Stimulated activated naive CD8-positive, alpha-beta T cell treated with anti-CD3 and anti-CD28 coated beads, Interleukin-15, amount 100 ng/mL, for 72 hours (primary cell): ENCODE data around the gene BTBD6.
"Not testable (repeated sequence)": the region's sequence is repeated elsewhere in the genome, so short reads cannot be mapped to it uniquely, and the experiment has no call there.

Source experiments
- ATAC-seq: fragments of 150-1000 bp; cut with Tn5 transposase; 2 replicates; pipeline ENCODE4 v1.10.0; 2021; ENCODE audit warnings: mild to moderate bottlenecking, moderate library complexity
- DNase-seq, 2 donors: peaks; one replicate each; pipeline ENCODE4 v3.0.0; 2021 to 2022
- H3K27ac Mint-ChIP-seq, 2 donors: one replicate each; pipeline ENCODE4 v1.8.0; 2022; ENCODE audit warnings: mild to moderate bottlenecking in 2 of 2, mixed read lengths in 2 of 2, moderate library complexity in 2 of 2
- H3K27me3 Mint-ChIP-seq: one replicate; pipeline ENCODE4 v1.8.0; 2022; ENCODE audit warnings: mixed read lengths
- H3K4me1 Mint-ChIP-seq: one replicate; pipeline ENCODE4 v1.8.0; 2022; ENCODE audit warnings: mild to moderate bottlenecking, mixed read lengths
- H3K4me3 Mint-ChIP-seq, 2 donors: one replicate each; pipeline ENCODE4 v1.8.0; 2022; ENCODE audit warnings: mild to moderate bottlenecking in 2 of 2, mixed read lengths in 2 of 2, moderate library complexity in 1 of 2
- H3K9me3 Mint-ChIP-seq, 2 donors: one replicate each; pipeline ENCODE4 v1.8.0; 2022; ENCODE audit warnings: mixed read lengths in 2 of 2

BTBD6 gene

GRCh38 chr14:105287249-105288102 lies 39.1 kb downstream of the BTBD6 start:
- no peak for DNase-seq
- Mint-ChIP-seq H3K27me3 (no peaks in the 10 kb centered on the region), H3K4me3 (no peak overlapping the region), H3K27ac (peak overlapping the region in 1 of 2 donors; percentile 79), H3K9me3 (no peaks in the 10 kb centered on the region), H3K4me1 (peaks cover 68% of the 10 kb centered on the region)
- ATAC-seq = no peak

- DNase-seq, H3K27me3 Mint-ChIP-seq, H3K9me3 Mint-ChIP-seq, H3K4me3 Mint-ChIP-seq, ATAC-seq, H3K27ac Mint-ChIP-seq: not testable (repeated sequence)
- H3K4me1 Mint-ChIP-seq = peaks cover 69% of the 10 kb centered on the region
Observed at GRCh38 chr14:105288936-105289335, 40.6 kb downstream of the BTBD6 start.

DNA sequence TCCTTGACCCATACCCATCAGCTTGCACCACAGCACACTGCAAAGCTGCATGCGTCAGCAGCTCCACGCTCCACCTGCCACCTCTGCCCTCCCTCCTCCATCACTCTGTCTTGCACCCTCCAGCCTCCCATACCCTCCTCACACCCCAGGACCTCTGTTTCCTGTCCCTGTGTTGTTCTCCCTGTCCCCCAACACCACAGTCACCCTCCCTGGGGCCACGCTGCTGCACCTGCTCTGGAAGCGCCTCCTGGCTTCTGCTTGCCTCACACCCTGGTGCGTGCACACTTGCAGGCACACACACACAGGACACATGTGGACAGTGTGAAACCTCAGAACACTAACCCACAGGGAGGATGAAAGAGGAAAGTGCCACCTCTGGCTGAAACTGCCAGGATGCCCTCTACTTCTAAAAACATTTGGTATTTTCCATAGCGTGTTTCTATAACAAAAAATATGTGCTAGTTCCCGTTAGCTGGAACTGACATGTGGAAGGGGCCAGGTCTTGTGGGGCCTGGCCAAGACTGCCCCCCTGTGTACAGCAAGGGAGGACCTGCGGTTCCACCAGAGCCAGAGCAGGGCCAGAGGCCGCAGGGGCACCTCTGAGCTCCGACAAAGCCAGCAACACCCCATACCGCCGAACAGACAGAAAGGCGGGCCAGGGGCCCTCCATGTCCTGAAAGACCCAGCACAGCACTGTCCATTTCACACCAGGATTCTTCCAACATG lies 42.5 kb downstream of the BTBD6 start:
- Mint-ChIP-seq H3K4me3 (no peak overlapping the region), H3K27ac (no peak overlapping the region), H3K27me3 (no peaks in the 10 kb centered on the region), H3K9me3 (no peaks in the 10 kb centered on the region), H3K4me1 (peaks cover 65% of the 10 kb centered on the region)
- DNase-seq = no peak
- ATAC-seq = no peak

- H3K27ac Mint-ChIP-seq = peak overlapping the region; percentile 81 to 93
- no peaks in the 10 kb centered on the region for H3K27me3 Mint-ChIP-seq
- H3K4me3 Mint-ChIP-seq = peak overlapping the region; percentile 79 to 81
- H3K4me1 Mint-ChIP-seq = peaks cover 50% of the 10 kb centered on the region
- DNase-seq = peak; percentile 51 to 63
- peak; percentile 57 for ATAC-seq
- no peaks in the 10 kb centered on the region for H3K9me3 Mint-ChIP-seq
Observed at GRCh38 chr14:105292826-105293711, 44.7 kb downstream of the BTBD6 start.

DNA sequence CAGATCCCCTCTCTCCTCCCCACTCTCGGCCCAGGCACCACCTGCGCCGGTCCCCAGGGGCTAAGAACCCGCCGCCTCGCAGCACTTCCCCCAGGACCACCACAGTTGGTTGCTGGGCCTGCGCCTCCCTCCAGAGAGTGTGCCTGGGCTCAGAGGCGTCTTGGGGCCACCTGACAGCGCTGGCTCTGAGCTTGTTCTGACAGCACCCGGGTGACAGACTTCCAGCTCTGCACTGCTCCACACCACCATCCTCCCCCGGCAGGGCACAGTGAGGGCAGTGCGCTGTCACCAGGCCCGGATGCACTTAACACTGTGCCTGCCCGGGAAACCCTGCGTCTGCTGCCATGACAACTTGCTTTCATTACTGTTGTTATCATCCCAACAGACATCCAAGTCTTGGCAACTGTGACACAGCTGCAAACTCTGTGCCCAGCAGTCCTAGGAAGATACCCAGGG lies 45.8 kb downstream of the BTBD6 start:
- H3K9me3 Mint-ChIP-seq = no peaks in the 10 kb centered on the region
- H3K27ac Mint-ChIP-seq = peak overlapping the region; percentile 98 to 100
- peaks cover 60% of the 10 kb centered on the region for H3K4me1 Mint-ChIP-seq
- H3K27me3 Mint-ChIP-seq = no peaks in the 10 kb centered on the region
- peak overlapping the region; percentile 79 to 81 for H3K4me3 Mint-ChIP-seq
- ATAC-seq (peak; percentile 96), DNase-seq (peak; percentile 46 to 83)

- DNase-seq, ATAC-seq: not testable (repeated sequence)
- H3K4me1 Mint-ChIP-seq = peaks cover 59% of the 10 kb centered on the region
Observed at GRCh38 chr14:105297311-105297710, 49.0 kb downstream of the BTBD6 start.

DNA sequence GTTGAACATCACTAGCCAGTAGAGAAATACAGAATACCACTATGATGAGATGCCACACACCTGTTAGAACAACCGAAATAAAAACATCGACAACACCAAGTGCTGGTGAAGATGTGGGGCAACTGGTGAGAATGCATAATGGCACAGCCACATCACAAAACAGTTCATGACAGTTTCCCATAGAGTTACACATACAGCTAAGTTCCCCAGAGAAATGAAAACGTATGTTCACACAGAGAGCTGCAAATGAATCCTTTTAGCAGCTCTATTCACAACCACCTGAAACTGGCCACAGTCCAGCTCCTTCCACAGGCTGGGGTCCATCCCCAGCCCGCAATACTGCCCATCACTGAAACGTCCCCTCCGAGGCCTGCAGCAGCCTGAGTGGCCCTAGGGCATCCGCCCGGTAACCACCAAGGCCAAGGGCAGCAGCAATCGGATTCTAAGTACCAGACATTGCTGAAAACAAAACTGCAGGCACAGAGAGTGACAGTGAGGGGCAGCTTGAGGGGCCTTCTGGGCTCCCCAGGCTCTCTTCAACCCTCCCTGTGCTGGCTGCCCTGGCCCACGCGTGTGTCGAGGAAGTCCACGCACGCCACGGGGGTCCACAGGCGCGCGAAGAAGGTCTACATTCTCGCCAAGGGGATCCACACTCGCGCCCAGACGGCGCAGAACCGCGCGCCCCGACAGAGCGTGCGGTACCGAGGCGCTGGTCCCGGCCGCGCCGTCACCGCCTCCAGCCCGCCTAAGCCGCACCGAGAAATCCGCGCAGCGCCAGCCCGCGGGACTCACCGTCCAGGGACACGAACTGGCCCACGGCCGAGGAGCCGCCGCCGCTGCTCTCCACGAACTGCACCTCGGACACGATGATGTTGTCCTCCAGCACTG lies 51.6 kb downstream of the BTBD6 start:
- H3K4me1 Mint-ChIP-seq = peaks cover 51% of the 10 kb centered on the region
- peak overlapping the region; percentile 88 to 89 for H3K4me3 Mint-ChIP-seq
- ATAC-seq (peak; percentile 27), DNase-seq (peak in 1 of 2 donors; percentile 42)
- H3K9me3 Mint-ChIP-seq = no peaks in the 10 kb centered on the region
- H3K27ac Mint-ChIP-seq = peak overlapping the region; percentile 70 to 91
- no peaks in the 10 kb centered on the region for H3K27me3 Mint-ChIP-seq

More at GRCh38 chr14:105297311-105297710, 49.0 kb downstream of the BTBD6 start:
- H3K27ac Mint-ChIP-seq, H3K27me3 Mint-ChIP-seq, H3K4me3 Mint-ChIP-seq, H3K9me3 Mint-ChIP-seq: not testable (repeated sequence)
